ENCODE data around the gene CHMP6.

DNA sequence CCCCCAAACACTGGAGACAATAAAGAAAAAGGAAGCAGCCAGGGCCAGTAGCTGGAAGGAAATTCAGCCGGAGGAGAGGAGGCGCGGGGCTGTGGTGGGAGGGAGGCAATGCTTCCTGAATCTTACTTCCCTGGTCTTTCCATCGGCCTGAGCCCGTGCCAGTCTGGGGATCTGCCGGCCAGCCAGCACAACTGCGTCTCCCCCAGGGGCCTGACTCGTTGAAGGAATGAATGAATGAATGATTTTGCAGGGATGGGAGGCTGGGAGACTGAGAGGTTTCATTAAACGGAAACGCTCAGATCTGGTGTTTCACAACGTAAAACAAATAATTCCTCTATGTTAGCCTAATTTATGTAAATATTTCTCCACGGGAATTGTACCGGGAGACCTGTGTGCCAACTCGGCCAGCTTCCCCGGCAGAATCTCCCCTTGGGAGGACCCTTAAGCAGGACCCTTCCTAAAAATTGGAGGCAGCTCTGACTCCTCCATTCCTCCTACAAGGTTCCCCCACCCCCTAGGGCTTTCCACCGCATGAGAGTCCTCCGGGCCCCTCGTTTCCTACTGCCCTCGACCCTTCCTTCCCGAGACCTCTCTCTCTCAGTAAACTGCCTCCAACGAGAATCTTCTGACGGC is 42.0 kb downstream of the CHMP6 start:
- TF ChIP-seq, protein P1, sequence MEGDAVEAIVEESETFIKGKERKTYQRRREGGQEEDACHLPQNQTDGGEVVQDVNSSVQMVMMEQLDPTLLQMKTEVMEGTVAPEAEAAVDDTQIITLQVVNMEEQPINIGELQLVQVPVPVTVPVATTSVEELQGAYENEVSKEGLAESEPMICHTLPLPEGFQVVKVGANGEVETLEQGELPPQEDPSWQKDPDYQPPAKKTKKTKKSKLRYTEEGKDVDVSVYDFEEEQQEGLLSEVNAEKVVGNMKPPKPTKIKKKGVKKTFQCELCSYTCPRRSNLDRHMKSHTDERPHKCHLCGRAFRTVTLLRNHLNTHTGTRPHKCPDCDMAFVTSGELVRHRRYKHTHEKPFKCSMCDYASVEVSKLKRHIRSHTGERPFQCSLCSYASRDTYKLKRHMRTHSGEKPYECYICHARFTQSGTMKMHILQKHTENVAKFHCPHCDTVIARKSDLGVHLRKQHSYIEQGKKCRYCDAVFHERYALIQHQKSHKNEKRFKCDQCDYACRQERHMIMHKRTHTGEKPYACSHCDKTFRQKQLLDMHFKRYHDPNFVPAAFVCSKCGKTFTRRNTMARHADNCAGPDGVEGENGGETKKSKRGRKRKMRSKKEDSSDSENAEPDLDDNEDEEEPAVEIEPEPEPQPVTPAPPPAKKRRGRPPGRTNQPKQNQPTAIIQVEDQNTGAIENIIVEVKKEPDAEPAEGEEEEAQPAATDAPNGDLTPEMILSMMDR (IDR thresholded peaks at IDR 0.05) = no peak
- TF ChIP-seq POLR2A (IDR thresholded peaks at IDR 0.05) = no peak
